ENCODE data around the gene SLCO1B1.

DNA sequence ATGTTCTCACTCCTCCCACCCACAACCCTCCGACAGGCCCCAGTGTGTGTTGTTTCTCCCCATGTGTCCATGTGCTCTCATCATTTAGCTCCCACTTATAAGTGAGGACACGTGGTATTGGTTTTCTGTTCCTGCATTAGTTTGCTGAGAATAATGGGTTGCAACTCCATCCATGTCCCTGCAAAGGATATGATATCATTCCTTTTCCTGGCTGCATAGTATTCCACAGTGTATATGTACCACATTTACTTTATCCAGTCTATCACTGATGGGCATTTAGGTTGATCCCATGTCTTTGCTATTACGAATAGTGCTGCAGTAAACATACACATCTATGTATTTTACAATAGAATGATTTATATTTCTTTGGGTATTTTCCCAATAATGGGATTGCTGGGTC, 126.2 kb downstream of the SLCO1B1 start:
- TF ChIP-seq, protein P1, sequence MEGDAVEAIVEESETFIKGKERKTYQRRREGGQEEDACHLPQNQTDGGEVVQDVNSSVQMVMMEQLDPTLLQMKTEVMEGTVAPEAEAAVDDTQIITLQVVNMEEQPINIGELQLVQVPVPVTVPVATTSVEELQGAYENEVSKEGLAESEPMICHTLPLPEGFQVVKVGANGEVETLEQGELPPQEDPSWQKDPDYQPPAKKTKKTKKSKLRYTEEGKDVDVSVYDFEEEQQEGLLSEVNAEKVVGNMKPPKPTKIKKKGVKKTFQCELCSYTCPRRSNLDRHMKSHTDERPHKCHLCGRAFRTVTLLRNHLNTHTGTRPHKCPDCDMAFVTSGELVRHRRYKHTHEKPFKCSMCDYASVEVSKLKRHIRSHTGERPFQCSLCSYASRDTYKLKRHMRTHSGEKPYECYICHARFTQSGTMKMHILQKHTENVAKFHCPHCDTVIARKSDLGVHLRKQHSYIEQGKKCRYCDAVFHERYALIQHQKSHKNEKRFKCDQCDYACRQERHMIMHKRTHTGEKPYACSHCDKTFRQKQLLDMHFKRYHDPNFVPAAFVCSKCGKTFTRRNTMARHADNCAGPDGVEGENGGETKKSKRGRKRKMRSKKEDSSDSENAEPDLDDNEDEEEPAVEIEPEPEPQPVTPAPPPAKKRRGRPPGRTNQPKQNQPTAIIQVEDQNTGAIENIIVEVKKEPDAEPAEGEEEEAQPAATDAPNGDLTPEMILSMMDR (conservative IDR thresholded peaks at IDR 0.05 in 1 of 2, IDR thresholded peaks at IDR 0.05 in 1 of 2; ENCODE audit: extremely low read depth in 1 of 2, insufficient read depth in 1 of 2, low read depth in 1 of 2, low read length in 2 of 2) = no peak
- TF ChIP-seq EZH2 (IDR thresholded peaks at IDR 0.05; ENCODE audit: borderline replicate concordance, low read length) = no peak
